GM08714 (cell line): ENCODE results near the gene MYCBPAP.
A peak's percentile ranks its signal among the peaks of the same experiment; 100 is the strongest.

Source experiments
- H3K4me3 ChIP-seq: fragments of 200-500 bp; sonication (Bioruptor generic); 2 replicates; pipeline ENCODE4 v1.5.1; 2014; ENCODE audit warnings: mild to moderate bottlenecking, low read length, inconsistent platforms
- ZNF274 ChIP-seq: IDR thresholded peaks from 2 replicates; pipeline ENCODE4 v1.6.1; 2012; ENCODE audit warnings: mild to moderate bottlenecking, low read depth, low read length

The MYCBPAP gene, protein sequence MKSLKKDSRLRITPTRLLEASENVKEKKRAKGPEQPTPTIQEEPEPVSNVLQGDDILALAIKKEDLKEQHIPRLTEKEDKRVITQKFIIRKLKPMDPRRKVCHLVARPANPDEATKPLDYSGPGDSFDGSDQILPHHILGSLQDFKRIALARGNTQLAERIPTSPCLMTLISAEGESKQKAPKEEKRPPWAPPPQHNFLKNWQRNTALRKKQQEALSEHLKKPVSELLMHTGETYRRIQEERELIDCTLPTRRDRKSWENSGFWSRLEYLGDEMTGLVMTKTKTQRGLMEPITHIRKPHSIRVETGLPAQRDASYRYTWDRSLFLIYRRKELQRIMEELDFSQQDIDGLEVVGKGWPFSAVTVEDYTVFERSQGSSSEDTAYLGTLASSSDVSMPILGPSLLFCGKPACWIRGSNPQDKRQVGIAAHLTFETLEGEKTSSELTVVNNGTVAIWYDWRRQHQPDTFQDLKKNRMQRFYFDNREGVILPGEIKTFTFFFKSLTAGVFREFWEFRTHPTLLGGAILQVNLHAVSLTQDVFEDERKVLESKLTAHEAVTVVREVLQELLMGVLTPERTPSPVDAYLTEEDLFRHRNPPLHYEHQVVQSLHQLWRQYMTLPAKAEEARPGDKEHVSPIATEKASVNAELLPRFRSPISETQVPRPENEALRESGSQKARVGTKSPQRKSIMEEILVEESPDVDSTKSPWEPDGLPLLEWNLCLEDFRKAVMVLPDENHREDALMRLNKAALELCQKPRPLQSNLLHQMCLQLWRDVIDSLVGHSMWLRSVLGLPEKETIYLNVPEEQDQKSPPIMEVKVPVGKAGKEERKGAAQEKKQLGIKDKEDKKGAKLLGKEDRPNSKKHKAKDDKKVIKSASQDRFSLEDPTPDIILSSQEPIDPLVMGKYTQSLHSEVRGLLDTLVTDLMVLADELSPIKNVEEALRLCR

DNA sequence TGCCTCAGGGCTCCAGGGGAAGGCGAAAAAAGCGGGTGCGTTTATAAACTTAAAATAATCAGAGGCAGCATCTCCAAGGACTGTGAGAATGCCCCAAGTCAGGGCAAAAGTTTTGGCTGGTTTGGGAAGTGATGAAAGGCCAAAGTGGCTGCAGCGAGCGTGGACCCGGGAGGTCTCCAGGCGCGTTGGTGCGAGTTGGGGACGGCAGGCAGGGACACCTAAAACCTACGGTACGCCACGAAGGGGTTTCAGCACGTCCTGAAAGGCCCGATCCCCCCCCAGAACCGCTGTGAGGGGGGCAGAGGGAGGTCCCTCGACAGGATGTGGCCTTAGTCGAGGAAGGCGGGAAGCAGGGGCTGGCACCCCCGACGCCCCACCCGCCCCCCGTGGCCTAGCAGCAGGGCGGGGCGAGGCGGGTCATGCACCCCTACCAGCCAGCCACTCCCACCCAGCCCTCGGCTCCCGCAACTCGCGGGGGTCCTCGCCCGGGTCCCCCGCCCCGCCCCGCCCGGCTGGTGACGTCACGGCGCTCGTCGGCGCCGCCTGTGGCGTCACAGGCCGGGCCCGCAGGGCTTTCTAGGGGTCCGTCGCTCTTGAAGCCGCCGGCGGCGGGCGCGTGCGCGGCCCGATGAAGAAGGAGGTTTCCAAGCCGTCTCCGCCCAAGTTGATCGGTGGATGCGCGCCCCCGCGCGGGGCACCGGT is at the start of gene MYCBPAP:
Gene MYCBPAP, plus strand, starts transcription at position 569 of the 702 bp plus-strand sequence. CDS start 236 bp downstream, outside the sequence.
- no peak for TF ChIP-seq ZNF274
- H3K4me3 ChIP-seq = peak within 1 kb of the TSS; percentile 57; the same call in 1 of the 2 replicates

DNA sequence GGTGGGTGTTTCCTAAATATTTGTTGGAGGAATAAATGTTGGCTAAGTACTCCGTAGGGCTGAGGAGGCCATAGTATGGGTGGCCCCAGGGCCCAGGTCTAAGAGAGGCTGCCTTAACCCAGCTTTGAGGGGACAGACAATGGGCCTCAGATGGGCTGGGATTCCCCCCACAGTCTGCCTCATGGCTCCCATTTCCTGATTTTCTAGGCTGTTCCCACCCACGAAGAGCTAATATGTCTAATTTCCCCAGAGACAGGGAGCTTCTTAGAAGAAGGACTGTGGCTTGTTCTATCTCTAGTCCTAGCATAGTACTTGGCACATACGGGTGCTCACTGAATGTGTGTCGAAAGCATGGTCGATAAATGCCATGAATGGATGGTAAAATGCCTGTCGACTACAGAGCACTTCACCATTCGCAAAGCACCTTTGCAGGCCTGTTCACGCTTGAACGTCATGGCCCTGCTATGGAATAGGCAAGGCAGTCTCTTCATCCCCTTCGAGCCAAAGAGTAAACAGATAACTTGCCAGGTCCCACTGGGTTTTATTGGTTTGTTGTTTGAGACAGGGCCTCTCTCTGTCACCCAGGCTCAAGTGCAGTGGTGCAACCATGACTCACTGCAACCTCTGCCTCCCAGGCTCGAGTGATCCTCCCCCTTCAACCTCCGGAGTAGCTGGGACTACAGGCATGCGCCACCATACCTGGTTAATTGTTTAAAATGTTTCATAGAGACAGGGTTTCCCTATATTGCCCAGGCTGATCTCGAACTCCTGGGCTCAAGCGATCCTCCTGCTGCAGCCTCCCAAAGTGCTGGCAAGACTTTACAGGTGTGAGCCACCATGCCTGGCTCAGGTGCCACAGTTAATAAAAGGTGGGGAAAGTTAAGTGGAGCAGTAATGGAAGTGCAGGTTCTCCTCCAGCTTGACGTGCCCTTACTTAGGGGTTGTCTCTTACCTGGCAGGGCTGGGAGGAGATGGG is 49.2 kb upstream of the MYCBPAP start:
- TF ChIP-seq ZNF274 = no peak
- H3K4me3 ChIP-seq = no peak overlapping the region

DNA sequence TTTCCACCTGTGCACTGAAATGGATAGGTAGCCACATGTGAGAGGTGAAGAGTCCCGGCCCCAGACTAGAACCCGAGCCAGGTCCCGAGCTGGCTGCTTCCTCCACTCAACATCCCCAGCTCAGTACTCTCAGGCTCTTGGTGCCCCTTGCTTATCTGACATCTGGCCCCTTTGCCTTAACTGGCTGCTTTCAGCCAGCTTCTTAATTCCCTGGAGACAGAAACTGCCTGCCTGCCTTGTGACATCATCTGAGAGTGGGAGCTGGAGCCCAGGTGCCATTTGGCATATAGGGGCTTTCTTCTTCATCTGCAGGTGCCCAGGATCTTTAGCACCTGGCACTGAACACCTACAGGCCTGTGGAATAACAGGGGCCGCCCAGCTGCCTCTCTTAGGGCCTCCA is 48.5 kb upstream of the MYCBPAP start:
- no peak overlapping the region for H3K4me3 ChIP-seq
- no peak for TF ChIP-seq ZNF274

DNA sequence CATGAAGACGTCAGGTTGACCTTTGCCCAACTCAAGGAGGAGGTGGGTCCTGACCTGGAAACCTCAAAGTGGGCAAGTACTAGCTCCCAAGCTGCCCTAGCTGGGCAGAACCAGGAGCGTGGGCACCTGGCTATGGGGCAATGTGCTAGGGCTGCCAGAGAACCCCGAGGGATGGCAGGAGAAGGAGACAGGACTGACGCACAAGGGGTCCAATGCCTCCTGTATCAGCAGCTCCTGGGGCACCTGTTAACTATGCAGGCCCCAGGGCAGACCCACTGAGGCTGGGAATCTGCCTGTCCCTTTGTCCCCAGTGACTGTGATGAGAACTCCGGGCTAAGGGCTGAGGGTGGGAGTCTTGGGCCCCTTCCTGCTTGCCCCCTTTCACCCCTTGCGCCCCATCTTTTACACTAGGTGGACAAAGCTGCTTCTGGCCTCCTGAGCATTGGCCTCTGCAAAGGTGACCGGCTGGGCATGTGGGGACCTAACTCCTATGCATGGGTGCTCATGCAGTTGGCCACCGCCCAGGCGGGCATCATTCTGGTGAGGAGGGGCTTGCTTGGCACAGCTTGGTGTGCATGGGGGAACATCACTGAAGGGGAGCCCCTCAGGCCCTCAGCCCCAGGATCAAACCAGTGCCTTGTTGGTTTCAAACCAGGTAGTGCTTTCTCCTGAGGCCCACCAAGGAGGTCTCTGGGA is 47.3 kb upstream of the MYCBPAP start:
- no peak overlapping the region for H3K4me3 ChIP-seq
- TF ChIP-seq ZNF274 = no peak

DNA sequence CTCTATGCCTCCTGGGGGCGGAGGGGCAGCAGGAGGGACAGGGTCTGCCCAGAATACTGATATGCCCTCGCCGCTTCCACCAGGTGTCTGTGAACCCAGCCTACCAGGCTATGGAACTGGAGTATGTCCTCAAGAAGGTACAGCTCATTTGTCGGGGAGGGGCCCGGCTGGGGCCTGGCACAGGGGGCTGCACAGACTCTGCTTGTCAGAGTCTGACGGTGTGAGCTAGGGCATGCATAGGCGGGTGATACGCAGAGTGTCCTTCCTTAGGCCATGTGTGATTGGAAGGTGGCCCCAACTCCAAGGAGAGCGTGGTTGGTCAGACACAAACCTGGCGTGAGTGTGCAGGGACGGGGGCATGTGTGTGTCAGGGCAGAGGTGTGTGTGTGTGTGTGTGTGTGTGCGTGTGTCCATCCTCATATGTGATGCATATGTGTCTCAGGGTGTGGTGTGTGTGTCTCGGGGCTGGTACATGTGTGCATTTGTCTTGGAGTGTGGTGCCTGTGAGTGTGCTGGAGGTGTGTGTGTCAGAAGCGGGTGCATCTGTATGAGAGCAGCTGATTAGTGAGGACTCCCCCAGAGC is 46.6 kb upstream of the MYCBPAP start:
- no peak for TF ChIP-seq ZNF274
- H3K4me3 ChIP-seq = no peak overlapping the region

DNA sequence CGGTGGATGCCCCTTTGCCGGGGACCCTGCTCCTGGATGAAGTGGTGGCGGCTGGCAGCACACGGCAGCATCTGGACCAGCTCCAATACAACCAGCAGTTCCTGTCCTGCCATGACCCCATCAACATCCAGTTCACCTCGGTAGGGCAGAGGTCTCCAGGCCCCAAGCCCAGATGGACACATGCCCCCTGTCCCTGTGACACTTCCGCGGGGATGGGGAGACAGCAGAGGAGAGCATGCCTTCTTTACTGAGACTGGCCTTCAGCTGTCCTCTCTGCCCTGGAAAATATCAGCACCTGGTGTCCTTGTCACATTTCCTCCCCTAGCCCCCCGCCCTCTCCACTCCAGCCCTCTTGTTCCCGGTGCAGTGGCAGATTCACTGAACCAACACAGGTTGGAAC is 45.8 kb upstream of the MYCBPAP start:
- H3K4me3 ChIP-seq = no peak overlapping the region
- TF ChIP-seq ZNF274 = no peak

DNA sequence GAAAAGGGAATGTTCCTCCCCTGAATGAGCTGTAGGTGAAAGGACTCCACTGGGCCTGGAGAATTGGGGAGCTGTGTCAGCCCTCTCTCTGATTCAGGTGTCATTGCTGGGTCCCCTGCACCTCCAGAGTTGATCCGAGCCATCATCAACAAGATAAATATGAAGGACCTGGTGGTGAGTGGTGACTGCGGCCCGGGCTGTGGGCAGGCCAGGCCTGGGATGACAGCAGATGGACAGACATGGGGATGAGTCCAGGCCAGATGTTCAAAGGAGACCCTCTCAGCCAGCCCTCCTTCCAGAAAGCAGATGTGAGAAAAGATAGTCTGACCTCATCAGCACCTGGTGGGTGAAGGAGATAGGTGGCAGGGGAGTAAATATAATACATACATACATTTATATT is 44.1 kb upstream of the MYCBPAP start:
- no peak overlapping the region for H3K4me3 ChIP-seq
- no peak for TF ChIP-seq ZNF274

DNA sequence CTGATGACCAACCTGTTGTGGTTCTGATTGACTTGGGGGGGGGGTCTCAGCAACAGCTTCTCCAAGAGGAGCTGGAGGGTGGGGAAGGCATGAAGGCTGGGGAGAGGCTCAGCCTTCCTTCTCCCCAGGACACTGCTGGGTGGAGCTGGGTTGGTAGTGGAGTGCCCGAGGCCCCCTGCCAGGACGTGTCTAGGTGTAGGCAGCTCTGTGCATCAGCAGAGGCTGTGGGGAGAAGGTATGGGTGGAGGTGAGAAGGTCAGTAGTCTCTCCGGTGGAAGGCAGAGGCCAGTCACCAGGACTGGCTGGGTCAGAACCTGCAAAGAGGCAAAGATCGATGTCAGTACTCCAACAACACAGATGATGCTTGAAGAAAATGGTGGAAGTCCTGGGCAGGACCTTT is 43.5 kb upstream of the MYCBPAP start:
- no peak overlapping the region for H3K4me3 ChIP-seq
- TF ChIP-seq ZNF274 = no peak

DNA sequence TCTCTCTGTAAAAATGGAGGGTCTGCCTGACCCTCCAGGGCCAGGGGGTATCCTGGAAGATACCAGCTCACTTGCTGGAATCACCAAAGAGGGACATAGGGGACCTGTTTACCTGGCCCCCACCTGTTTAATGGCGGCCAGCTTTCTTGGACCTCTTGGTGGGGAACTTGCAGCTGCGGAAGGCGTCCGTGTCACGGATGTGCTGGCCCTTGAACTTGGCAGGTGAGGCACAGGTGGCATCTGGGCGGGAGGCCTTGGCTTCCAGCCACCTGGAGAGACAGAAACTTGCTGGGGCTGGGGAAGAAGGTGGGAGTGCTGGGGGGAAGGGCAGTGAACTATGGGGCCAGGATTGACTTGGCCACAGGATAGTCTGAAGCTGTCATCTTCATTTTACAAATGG is 43.1 kb upstream of the MYCBPAP start:
- no peak for TF ChIP-seq ZNF274
- no peak overlapping the region for H3K4me3 ChIP-seq

DNA sequence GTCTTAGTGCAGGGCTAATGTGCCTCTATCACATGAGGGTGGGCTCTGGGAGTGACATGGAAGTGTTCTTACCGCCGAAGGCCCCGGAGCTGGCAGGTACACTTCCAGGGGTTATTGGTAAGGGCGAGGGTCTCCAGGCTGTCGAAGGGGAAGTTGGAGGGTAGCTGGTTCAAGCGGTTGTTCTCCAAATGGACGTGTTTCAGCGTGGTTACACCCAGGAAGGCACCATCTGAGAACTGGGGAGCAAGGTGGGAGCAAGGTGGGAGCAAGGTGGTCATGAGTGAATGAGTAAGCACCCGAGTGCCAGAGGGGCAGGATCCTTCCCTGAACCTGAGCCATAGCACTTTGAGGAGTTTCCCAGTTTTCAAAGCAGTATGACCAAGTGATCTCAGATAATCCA is 42.6 kb upstream of the MYCBPAP start:
- no peak for TF ChIP-seq ZNF274

DNA sequence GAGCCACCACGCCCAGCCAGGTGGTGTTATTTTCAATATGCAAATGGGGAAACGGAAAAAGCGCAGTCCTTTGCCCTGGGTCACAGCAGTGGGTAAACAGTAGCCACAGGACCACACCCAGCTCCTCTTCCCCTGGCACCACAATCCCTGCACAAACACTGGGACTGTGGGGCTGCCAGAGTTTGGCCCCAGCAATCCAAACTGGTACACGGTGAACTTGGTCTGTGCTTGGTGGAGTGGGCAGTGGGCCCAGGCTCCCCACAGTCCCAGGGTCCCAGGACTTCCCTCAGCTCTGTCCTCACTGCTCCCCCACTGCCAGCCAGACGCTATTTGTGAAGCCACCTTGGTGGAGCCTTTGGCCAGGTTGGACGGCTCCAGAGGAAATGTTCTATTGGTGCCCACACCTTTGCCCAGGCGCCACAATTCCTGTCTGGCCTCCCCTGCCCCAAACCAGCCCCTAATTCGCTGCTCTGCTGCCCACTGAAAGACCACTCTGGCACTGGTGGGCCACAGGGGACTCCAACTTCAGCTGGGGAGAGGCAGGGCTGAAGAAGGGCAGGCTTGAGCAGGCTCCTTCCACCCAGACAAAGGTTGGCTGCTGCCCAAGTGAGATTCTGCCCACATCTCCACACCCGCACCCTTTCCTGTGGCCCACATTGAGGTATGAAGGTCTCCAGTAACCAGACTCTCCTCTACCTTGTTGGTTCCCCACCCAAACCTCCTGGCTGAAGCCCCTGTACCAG is 41.7 kb upstream of the MYCBPAP start:
- H3K4me3 ChIP-seq = no peak overlapping the region
- TF ChIP-seq ZNF274 = no peak

More for the DNA sequence above, 42.6 kb upstream of the MYCBPAP start:
- no peak overlapping the region for H3K4me3 ChIP-seq

DNA sequence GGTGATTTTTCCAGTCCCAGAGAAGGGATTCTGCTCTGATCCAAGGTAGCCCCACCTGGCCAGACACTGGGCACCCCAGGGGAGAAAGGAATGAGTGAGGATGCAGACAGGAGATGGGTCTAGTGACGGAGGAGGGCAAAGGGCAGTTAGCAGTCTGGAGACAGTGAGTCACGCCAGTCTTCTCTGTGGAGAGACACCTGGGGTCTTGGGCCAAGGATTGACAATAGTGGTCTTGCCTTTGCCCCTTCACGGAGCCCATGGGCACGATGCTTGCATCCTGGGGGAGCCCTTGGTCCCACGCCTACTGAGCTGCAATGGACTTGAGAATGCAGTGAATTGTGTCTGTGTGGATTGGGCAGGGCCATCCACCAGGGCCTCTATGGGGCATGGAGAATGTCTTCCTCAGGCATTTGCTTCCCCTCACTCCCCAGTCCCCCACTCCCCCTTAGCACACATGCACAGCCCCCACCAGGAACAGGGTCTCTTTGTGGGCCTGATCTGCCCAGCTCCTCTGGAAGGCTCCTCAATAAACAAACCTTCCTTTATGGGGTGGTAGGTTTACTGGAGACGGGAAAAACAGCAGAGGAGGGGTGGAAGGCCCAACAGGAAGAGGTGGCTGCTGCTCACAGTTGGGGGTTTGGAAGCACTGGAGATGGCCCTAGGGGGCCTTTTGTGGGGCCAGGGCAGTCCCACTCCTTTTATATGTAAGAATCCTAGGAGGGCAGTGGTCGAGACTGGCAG is 41.0 kb upstream of the MYCBPAP start:
- H3K4me3 ChIP-seq = no peak overlapping the region
- no peak for TF ChIP-seq ZNF274
